Activated T-cell treated with anti-CD3 and anti-CD28 coated beads for 4 hours (primary cell): ENCODE data around the gene CAMK2G.
"Not testable (repeated sequence)": the region's sequence is repeated elsewhere in the genome, so short reads cannot be mapped to it uniquely, and the experiment has no call there.

Experiments
- DNase-seq: peaks from one replicate; pipeline ENCODE4 v3.0.0-alpha.2; 2020

CAMK2G gene

GRCh38 chr10:73809061-73809818 lies 65.1 kb downstream of the CAMK2G start:
- DNase-seq, result no peak

GRCh38 chr10:73808021-73808815 lies 66.1 kb downstream of the CAMK2G start:
- DNase-seq, result no peak

GRCh38 chr10:73807471-73807870 lies 66.9 kb downstream of the CAMK2G start:
- DNase-seq, result no peak

GRCh38 chr10:73806176-73806950 lies 68.0 kb downstream of the CAMK2G start:
- DNase-seq, result no peak

GRCh38 chr10:73803680-73804286 lies 70.6 kb downstream of the CAMK2G start:
- no peak for DNase-seq

- DNase-seq, result no peak
These were observed 71.9 kb downstream of the CAMK2G start for GRCh38 chr10:73802276-73802991.

GRCh38 chr10:73801253-73801590 lies 73.1 kb downstream of the CAMK2G start:
- no peak for DNase-seq

GRCh38 chr10:73800560-73801252 lies 73.6 kb downstream of the CAMK2G start:
- no peak for DNase-seq

GRCh38 chr10:73799899-73800559 lies 74.3 kb downstream of the CAMK2G start:
- DNase-seq, result no peak

- DNase-seq, result no peak
These were observed 75.3 kb downstream of the CAMK2G start for GRCh38 chr10:73798927-73799560.

GRCh38 chr10:73798087-73798486 lies 76.3 kb downstream of the CAMK2G start:
- no peak for DNase-seq

- DNase-seq, result no peak
These were observed 76.9 kb downstream of the CAMK2G start for GRCh38 chr10:73797324-73798025.

GRCh38 chr10:73796766-73797165 lies 77.6 kb downstream of the CAMK2G start:
- DNase-seq, result no peak

GRCh38 chr10:73796035-73796434 lies 78.3 kb downstream of the CAMK2G start:
- not testable (repeated sequence) for DNase-seq

- DNase-seq, result not testable (repeated sequence)
These were observed 78.9 kb downstream of the CAMK2G start for GRCh38 chr10:73795491-73795890.

GRCh38 chr10:73793456-73793855 lies 80.9 kb downstream of the CAMK2G start:
- DNase-seq, result no peak

- no peak for DNase-seq
These were observed 82.4 kb downstream of the CAMK2G start for GRCh38 chr10:73791871-73792400.

GRCh38 chr10:73790886-73791625 lies 83.3 kb downstream of the CAMK2G start:
- no peak for DNase-seq

- DNase-seq, result no peak
These were observed 84.7 kb downstream of the CAMK2G start for GRCh38 chr10:73789659-73790055.
